Mesenchymal stem cell (in vitro differentiated cells and primary cell): ENCODE data around the gene SFMBT2.

Source experiments
- DNase-seq: peaks from one replicate; pipeline ENCODE4 v3.0.0-alpha.2; 2013
- H2AFZ ChIP-seq: one replicate; pipeline ENCODE4 v1.6.1; 2013; ENCODE audit warnings: low read depth, mild to moderate bottlenecking, control low read depth, inconsistent platforms, low read length, moderate library complexity
- H2AK5ac ChIP-seq: 2 replicates; pipeline ENCODE4 v1.6.1; 2013; ENCODE audit warnings: low read length, moderate library complexity, mild to moderate bottlenecking, inconsistent platforms; ENCODE audit not compliant: severe bottlenecking
- H2BK120ac ChIP-seq: one replicate; pipeline ENCODE4 v1.6.1; 2013; ENCODE audit warnings: low read depth, mild to moderate bottlenecking, inconsistent platforms, low read length, moderate library complexity
- H2BK12ac ChIP-seq, 2 experiments: one replicate each; pipeline ENCODE4 v1.6.1; 2013; ENCODE audit warnings: inconsistent platforms in 2 of 2, low read length in 2 of 2, mild to moderate bottlenecking in 2 of 2, moderate library complexity in 2 of 2, control low read depth in 1 of 2
- H2BK15ac ChIP-seq: one replicate; pipeline ENCODE4 v1.6.1; 2013; ENCODE audit warnings: mild to moderate bottlenecking, low read depth, inconsistent platforms; ENCODE audit not compliant: poor library complexity, severe bottlenecking
- H2BK5ac ChIP-seq: 2 replicates; pipeline ENCODE4 v1.6.1; 2013; ENCODE audit warnings: low read depth, mild to moderate bottlenecking, low read length, control low read depth, inconsistent platforms; ENCODE audit not compliant: poor library complexity, severe bottlenecking
- H3K14ac ChIP-seq, 2 experiments: one replicate each; pipeline ENCODE4 v1.6.1; 2013; ENCODE audit warnings: inconsistent platforms in 2 of 2, low read length in 2 of 2, control low read depth in 1 of 2, mild to moderate bottlenecking in 1 of 2, moderate library complexity in 1 of 2
- H3K18ac ChIP-seq, 2 experiments: one replicate each; pipeline ENCODE4 v1.6.1; 2013; ENCODE audit warnings: inconsistent platforms in 2 of 2, low read length in 2 of 2, control low read depth in 1 of 2, low read depth in 1 of 2, mild to moderate bottlenecking in 1 of 2
- H3K23ac ChIP-seq, 2 experiments: one replicate each; pipeline ENCODE4 v1.6.1; 2013; ENCODE audit warnings: inconsistent platforms in 2 of 2, low read length in 2 of 2, mild to moderate bottlenecking in 2 of 2, moderate library complexity in 2 of 2, control low read depth in 1 of 2
- H3K27ac ChIP-seq: 2 replicates; pipeline ENCODE4 v1.5.1; 2013; ENCODE audit warnings: mild to moderate bottlenecking, moderate library complexity, low read length, control low read depth, inconsistent platforms; ENCODE audit not compliant: poor library complexity, severe bottlenecking
- H3K27me3 ChIP-seq, 2 experiments: 2 replicates each; pipeline versions ENCODE4 v1.6.1 to v1.7.0; 2013; ENCODE audit warnings: low read length in 2 of 2, mild to moderate bottlenecking in 2 of 2, moderate library complexity in 2 of 2, control low read depth in 1 of 2, inconsistent platforms in 1 of 2; ENCODE audit not compliant: control insufficient read depth in 1 of 2, insufficient read depth in 1 of 2
- H3K36me3 ChIP-seq, 2 experiments: 2 replicates each; pipeline versions ENCODE4 v1.6.1 to v1.7.0; 2013; ENCODE audit warnings: low read length in 2 of 2, control low read depth in 1 of 2, inconsistent platforms in 1 of 2, low read depth in 1 of 2, mild to moderate bottlenecking in 1 of 2; ENCODE audit not compliant: insufficient read depth in 2 of 2, control insufficient read depth in 1 of 2
- H3K4ac ChIP-seq, 2 experiments: one replicate each; pipeline ENCODE4 v1.6.1; 2013; ENCODE audit warnings: inconsistent platforms in 2 of 2, low read length in 2 of 2, mild to moderate bottlenecking in 2 of 2, moderate library complexity in 2 of 2, control low read depth in 1 of 2, low read depth in 1 of 2
- H3K4me1 ChIP-seq: 2 replicates; pipeline ENCODE4 v1.6.1; 2013; ENCODE audit warnings: low read depth, low read length, control low read depth; ENCODE audit not compliant: control insufficient read depth, insufficient read depth
- H3K4me2 ChIP-seq: 2 replicates; pipeline ENCODE4 v1.6.1; 2013; ENCODE audit warnings: low read length, mild to moderate bottlenecking, inconsistent platforms; ENCODE audit not compliant: poor library complexity, severe bottlenecking
- H3K4me3 ChIP-seq, 2 experiments: 2 replicates each; pipeline versions ENCODE4 v1.5.1 to v1.7.0; 2013; ENCODE audit warnings: low read length in 2 of 2, mild to moderate bottlenecking in 2 of 2, control low read depth in 1 of 2, low read depth in 1 of 2; ENCODE audit not compliant: insufficient read depth in 1 of 2
- H3K79me1 ChIP-seq: replicated peaks from 2 replicates; pipeline ENCODE4 v1.6.1; 2013; ENCODE audit warnings: mild to moderate bottlenecking, control low read depth, low read length, inconsistent platforms; ENCODE audit not compliant: poor library complexity, severe bottlenecking
- H3K9ac ChIP-seq: 2 replicates; pipeline ENCODE4 v1.7.0; 2013; ENCODE audit warnings: mild to moderate bottlenecking, low read length, moderate library complexity
- H3K9me3 ChIP-seq: 2 replicates; pipeline ENCODE4 v1.7.0; 2013; ENCODE audit warnings: mild to moderate bottlenecking, low read length; ENCODE audit not compliant: control insufficient read depth
- H4K8ac ChIP-seq: one replicate; pipeline ENCODE4 v1.6.1; 2013; ENCODE audit warnings: inconsistent platforms, mild to moderate bottlenecking, low read length, moderate library complexity
- H4K91ac ChIP-seq: one replicate; pipeline ENCODE4 v1.6.1; 2013; ENCODE audit warnings: mild to moderate bottlenecking, low read length, inconsistent platforms
- WGBS: methylation state at CpG from one replicate; pipeline ENCODE4 v1.1.7; 2013; ENCODE audit warnings: mixed read lengths; 5-methylcytosine and 5-hydroxymethylcytosine counted together

The SFMBT2 gene

DNA sequence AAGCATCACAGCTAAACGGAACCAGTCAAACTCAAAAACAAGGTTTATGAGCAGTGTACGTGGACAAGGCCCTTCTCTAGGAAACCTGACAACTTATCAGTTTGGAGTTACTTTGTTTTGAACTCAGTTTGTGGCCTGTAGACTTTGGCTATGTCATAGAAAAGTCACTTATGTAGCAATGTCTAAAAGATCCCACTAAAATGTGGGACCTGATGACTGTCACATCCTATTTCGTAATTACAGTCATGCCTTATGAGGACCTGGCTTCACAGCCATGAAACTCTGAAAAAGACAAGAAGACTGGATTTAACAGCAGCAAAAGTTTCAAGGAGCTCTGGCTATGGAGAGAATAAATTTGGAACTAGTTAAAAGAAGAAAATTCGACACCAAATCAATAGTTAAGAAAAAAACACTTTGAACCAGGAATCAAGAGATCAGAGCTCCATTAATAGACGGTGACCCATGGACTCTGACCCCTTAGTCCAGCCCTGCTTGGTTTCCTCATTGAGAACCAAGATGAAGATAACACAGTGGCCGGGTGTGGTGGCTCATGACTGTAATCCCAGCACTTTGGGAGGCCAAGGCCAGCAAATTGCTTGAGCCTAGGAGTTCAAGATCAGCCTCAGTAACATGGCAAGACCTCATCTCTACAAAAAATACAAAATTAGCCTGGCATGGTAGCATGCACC, 204.3 kb downstream of the SFMBT2 start:
- H3K4me2 ChIP-seq = no peak overlapping the region
- H3K14ac ChIP-seq = no peak overlapping the region
- no peak overlapping the region for H3K18ac ChIP-seq
- no peak overlapping the region for H2BK15ac ChIP-seq
- H2BK120ac ChIP-seq = no peak overlapping the region
- no peak overlapping the region for H3K27ac ChIP-seq
- H2AFZ ChIP-seq = no peak overlapping the region
- no peaks in the 10 kb centered on the region for H3K9me3 ChIP-seq
- no peak for DNase-seq
- H3K36me3 ChIP-seq = peaks cover 0 to 3% of the 10 kb centered on the region in 2 experiments
- H2AK5ac ChIP-seq = no peak overlapping the region
- WGBS = 91% methylated on average over 6 of the region's 6 CpGs
- no peak overlapping the region for H2BK12ac ChIP-seq
- no peak overlapping the region for H3K4ac ChIP-seq
- no peak overlapping the region for H3K4me3 ChIP-seq
- H3K79me1 ChIP-seq = no peaks in the 10 kb centered on the region
- no peak overlapping the region for H3K23ac ChIP-seq
- H3K4me1 ChIP-seq = no peaks in the 10 kb centered on the region
- H4K8ac ChIP-seq = no peak overlapping the region
- no peak overlapping the region for H4K91ac ChIP-seq
- no peak overlapping the region for H3K9ac ChIP-seq
- no peaks in the 10 kb centered on the region for H3K27me3 ChIP-seq
- H2BK5ac ChIP-seq = no peak overlapping the region

DNA sequence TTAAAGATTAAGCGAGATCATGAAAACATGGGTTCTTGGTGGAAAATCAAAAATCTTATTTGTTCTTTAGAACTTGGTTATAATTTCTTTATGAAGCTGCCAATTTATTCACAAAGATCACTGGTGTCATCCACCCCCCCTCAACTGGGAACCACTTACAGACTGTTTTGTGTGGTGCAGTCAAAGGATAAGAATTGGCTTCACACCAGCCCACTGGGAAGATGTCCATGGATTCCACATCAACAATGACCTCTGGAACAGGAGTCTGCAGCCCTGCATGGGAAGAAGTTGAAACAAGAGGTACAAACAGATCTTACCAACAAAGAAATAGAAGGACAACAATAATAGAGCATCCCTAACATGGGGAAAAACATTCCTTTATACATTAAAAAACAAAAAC, 205.2 kb downstream of the SFMBT2 start:
- H3K4me2 ChIP-seq = no peak overlapping the region
- no peak overlapping the region for H3K18ac ChIP-seq
- no peak overlapping the region for H3K23ac ChIP-seq
- H3K9ac ChIP-seq = no peak overlapping the region
- no peak overlapping the region for H4K91ac ChIP-seq
- DNase-seq = no peak
- H3K36me3 ChIP-seq = peaks cover 0 to 6% of the 10 kb centered on the region in 2 experiments
- H3K4me3 ChIP-seq = no peak overlapping the region
- H2BK120ac ChIP-seq = no peak overlapping the region
- H3K14ac ChIP-seq = no peak overlapping the region
- no peak overlapping the region for H2BK12ac ChIP-seq
- H4K8ac ChIP-seq = no peak overlapping the region
- no peaks in the 10 kb centered on the region for H3K27me3 ChIP-seq
- H2AK5ac ChIP-seq = no peak overlapping the region
- no peaks in the 10 kb centered on the region for H3K79me1 ChIP-seq
- peak overlapping the region; percentile 42 for H2AFZ ChIP-seq
- no peak overlapping the region for H3K27ac ChIP-seq
- H2BK15ac ChIP-seq = no peak overlapping the region
- H3K4me1 ChIP-seq = no peaks in the 10 kb centered on the region
- no peak overlapping the region for H3K4ac ChIP-seq
- H2BK5ac ChIP-seq = no peak overlapping the region
- H3K9me3 ChIP-seq = no peaks in the 10 kb centered on the region
- no CpG with 5 or more reads among the region's 1 CpG for WGBS

DNA sequence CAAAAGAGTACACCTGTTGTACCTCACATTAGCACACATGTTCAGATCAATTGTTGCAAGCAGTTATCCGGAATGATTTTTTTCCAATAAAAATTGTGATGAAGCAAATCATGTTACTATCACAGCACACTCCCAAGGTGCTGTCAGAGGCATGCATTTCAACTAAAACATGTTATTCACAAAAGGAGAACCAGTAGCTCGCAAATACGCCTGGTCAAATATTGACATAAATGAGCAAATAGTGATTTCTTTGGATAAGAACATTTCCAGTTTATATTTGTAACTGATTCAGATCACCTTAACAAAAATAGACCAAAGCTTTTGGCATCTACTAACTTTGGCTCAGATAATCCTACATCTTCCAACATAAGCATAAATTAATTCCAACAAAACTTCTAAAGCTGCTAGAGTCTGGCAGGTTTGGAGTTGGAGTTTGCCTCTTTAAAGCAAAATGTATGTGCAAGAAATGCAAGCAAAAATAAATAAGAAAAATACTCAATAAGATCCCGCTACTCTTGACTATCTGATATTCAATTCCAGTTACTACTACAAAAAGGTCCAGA, 208.0 kb downstream of the SFMBT2 start:
- no peak overlapping the region for H2AFZ ChIP-seq

DNA sequence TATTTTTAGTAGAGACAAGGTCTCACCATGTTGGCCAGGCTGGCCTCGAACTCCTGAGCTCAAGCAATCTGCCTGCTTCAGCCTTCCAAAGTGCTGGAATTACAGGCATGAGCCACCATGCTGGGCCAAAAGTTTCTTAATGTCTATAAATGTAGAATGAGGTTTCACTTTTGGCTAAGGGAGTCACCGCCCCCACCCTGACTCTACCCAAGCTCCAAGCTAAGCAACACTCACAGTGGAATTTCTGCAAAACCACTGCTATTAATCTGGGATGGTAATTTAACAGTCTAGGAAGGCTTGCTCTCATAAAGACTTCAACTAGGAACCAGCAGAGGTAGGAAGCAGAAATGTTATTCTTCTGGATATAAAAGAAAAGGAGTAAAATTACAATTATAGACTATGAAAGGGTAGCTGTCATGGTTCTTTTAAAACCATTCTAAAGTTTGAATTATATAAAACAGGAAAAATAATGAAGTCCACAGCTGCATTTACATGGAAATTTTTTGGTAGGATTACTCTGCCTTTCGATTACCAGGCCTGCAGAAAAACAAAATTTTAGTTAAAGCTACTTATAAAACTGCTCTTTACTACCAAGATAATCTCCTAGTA, 211.6 kb downstream of the SFMBT2 start:
- 89% methylated on average over 1 of the region's 3 CpGs for WGBS

More for the DNA sequence above, 208.0 kb downstream of the SFMBT2 start:
- no peaks in the 10 kb centered on the region for H3K79me1 ChIP-seq
- H3K27me3 ChIP-seq = no peaks in the 10 kb centered on the region
- H4K91ac ChIP-seq = no peak overlapping the region
- H2BK15ac ChIP-seq = no peak overlapping the region
- no peak overlapping the region for H3K27ac ChIP-seq
- no peak overlapping the region for H2BK5ac ChIP-seq
- no peak overlapping the region for H3K9ac ChIP-seq
- no peak overlapping the region for H3K4ac ChIP-seq
- H3K23ac ChIP-seq = no peak overlapping the region
- H3K4me1 ChIP-seq = no peaks in the 10 kb centered on the region
- no peak overlapping the region for H3K4me2 ChIP-seq
- H2BK12ac ChIP-seq = no peak overlapping the region
- H3K4me3 ChIP-seq = no peak overlapping the region
- H3K18ac ChIP-seq = no peak overlapping the region
- peaks cover 0 to 18% of the 10 kb centered on the region in 2 experiments for H3K36me3 ChIP-seq
- no peaks in the 10 kb centered on the region for H3K9me3 ChIP-seq
- no peak overlapping the region for H3K14ac ChIP-seq
- H2BK120ac ChIP-seq = no peak overlapping the region
- no peak overlapping the region for H2AK5ac ChIP-seq
- H4K8ac ChIP-seq = no peak overlapping the region
- no peak for DNase-seq
- WGBS = 87% methylated on average over 1 of the region's 4 CpGs

More for the DNA sequence above, 211.6 kb downstream of the SFMBT2 start:
- Histone ChIP-seq H4K91ac (no peak overlapping the region), H3K23ac (no peak overlapping the region), H3K4me1 (no peaks in the 10 kb centered on the region), H2BK12ac (no peak overlapping the region), H3K36me3 (peaks cover 0 to 39% of the 10 kb centered on the region in 2 experiments), H2BK120ac (no peak overlapping the region), H3K4me3 (no peak overlapping the region), H4K8ac (no peak overlapping the region), H3K18ac (no peak overlapping the region), H3K4ac (no peak overlapping the region), H3K27me3 (no peaks in the 10 kb centered on the region), H3K79me1 (no peaks in the 10 kb centered on the region), H2AFZ (no peak overlapping the region), H3K4me2 (no peak overlapping the region), H3K9me3 (peaks cover 12% of the 10 kb centered on the region), H2BK5ac (no peak overlapping the region), H2BK15ac (no peak overlapping the region), H2AK5ac (no peak overlapping the region), H3K14ac (no peak overlapping the region), H3K9ac (no peak overlapping the region), H3K27ac (no peak overlapping the region)
- peak; percentile 42 for DNase-seq
